ENCODE measurements around the gene SRP9. TPM values are rescaled to one million over a fixed set of nuclear protein-coding genes. Genes with fewer than 3 reads are reported as not detected.
"Not testable (repeated sequence)": the region's sequence is repeated elsewhere in the genome, so short reads cannot be mapped to it uniquely, and the experiment has no call there.

Gene SRP9
- total RNA-seq, 1 donor from 2014 or later = 160 TPM

GRCh38 chr1:225835856-225836255 lies 58.2 kb downstream of the SRP9 start:
- no peak for DNase-seq (ENCODE audit: extremely low read depth, low read depth, low spot score)

GRCh38 chr1:225836296-225836695 lies 58.7 kb downstream of the SRP9 start:
- DNase-seq (ENCODE audit: extremely low read depth, low read depth, low spot score) = not testable (repeated sequence)

- DNase-seq (ENCODE audit: extremely low read depth, low read depth, low spot score) = no peak
Measured at GRCh38 chr1:225838793-225839192, 61.2 kb downstream of the SRP9 start.

Other genes with a start within 250 kb of the SRP9 start
- gene ENAH, start 124.7 kb upstream of the SRP9 start, total RNA-seq = 33.9 and 46.1 TPM in 2 replicates
- gene EPHX1, start 32.3 kb downstream of the SRP9 start, total RNA-seq = 26.1 and 37.6 TPM in 2 replicates
- gene TMEM63A, start 104.6 kb downstream of the SRP9 start, total RNA-seq = 18.1 and 29.7 TPM in 2 replicates
- not detected in 2 replicates for gene LEFTY1, start 111.3 kb downstream of the SRP9 start, total RNA-seq
- 35.5 and 40.5 TPM in 2 replicates for gene PYCR2, start 146.4 kb downstream of the SRP9 start, total RNA-seq
- not detected in 2 replicates for gene LEFTY2, start 163.4 kb downstream of the SRP9 start, total RNA-seq
- 14.0 and 20.7 TPM in 2 replicates for gene SDE2, start 221.5 kb downstream of the SRP9 start, total RNA-seq

All from glomerular endothelial cell (primary cell).